Activated CD4-positive, alpha-beta memory T cell treated with anti-CD3 and anti-CD28 coated beads for 36 hours (primary cell): Measurements from ENCODE around the gene TNFRSF11A. TPM values are rescaled to one million over a fixed set of nuclear protein-coding genes. Genes with fewer than 3 reads are reported as not detected.

ENCODE experiments used
- CTCF ChIA-PET: fragments of 350-600 bp; sonication (Branson Sonifier 250); formaldehyde crosslinking; loops from one replicate; lab custom pipeline; 2021; ENCODE audit warnings: antibody characterized with exemption, inconsistent platforms; lab: Charles Lee
- POLR2A ChIA-PET: fragments of 350-600 bp; sonication (Branson Sonifier 250); formaldehyde crosslinking; loops from one replicate; lab custom pipeline; 2021; ENCODE audit warnings: antibody characterized with exemption; lab: Charles Lee
- DNase-seq: peaks from one replicate; pipeline ENCODE4 v3.0.0-alpha.2; 2020
- H3K27ac Mint-ChIP-seq: one replicate; pipeline ENCODE4 v1.8.0; 2021; ENCODE audit warnings: mixed read lengths
- H3K27me3 Mint-ChIP-seq: one replicate; pipeline ENCODE4 v1.8.0; 2021; ENCODE audit warnings: mixed read lengths
- H3K36me3 Mint-ChIP-seq: one replicate; pipeline ENCODE4 v1.8.0; 2021; ENCODE audit warnings: mixed read lengths
- H3K4me1 Mint-ChIP-seq: one replicate; pipeline ENCODE4 v1.8.0; 2021; ENCODE audit warnings: low read depth, mixed read lengths
- H3K4me3 Mint-ChIP-seq: one replicate; pipeline ENCODE4 v1.8.0; 2021; ENCODE audit warnings: mild to moderate bottlenecking, mixed read lengths
- H3K9me3 Mint-ChIP-seq: one replicate; pipeline ENCODE4 v1.8.0; 2021; ENCODE audit warnings: mixed read lengths
- intact Hi-C: fragments of 100-400 bp; cut with micrococcal nuclease; formaldehyde crosslinking; loops from one replicate; pipeline ENCODE4 v1.15.1; 2023
- total RNA-seq, 2 experiments: library from RNA; stranded (reverse); gene quantifications; one replicate each; pipeline ENCODE4 v1.2.3, GENCODE V29; 2021

TNFRSF11A gene
- total RNA-seq, 2 experiments from 2014 or later: 5.7 to 6.1 TPM

GRCh38 chr18:62289047-62289446 lies 36.1 kb upstream of the TNFRSF11A start:
- ChIA-PET POLR2A (no interaction called here), CTCF (interaction anchor here (1.2 kb wide), 1 partner anchor 137 kb away, joined by 6 read pairs; no protein-coding TSS in a partner anchor)
- no peak for DNase-seq
- Mint-ChIP-seq H3K4me1 (peaks cover 14% of the 10 kb centered on the region), H3K27ac (no peak overlapping the region), H3K36me3 (peaks cover 16% of the 10 kb centered on the region), H3K4me3 (no peak overlapping the region), H3K9me3 (no peaks in the 10 kb centered on the region), H3K27me3 (no peaks in the 10 kb centered on the region)
- intact Hi-C loops: no loop called here

- Mint-ChIP-seq H3K27ac (no peak overlapping the region), H3K36me3 (peaks cover 5% of the 10 kb centered on the region)
These were observed 31.0 kb upstream of the TNFRSF11A start for GRCh38 chr18:62294073-62294472.

GRCh38 chr18:62300359-62300963 lies 24.6 kb upstream of the TNFRSF11A start:
- H3K36me3 Mint-ChIP-seq: peaks cover 40% of the 10 kb centered on the region
- peaks cover 8% of the 10 kb centered on the region for H3K4me1 Mint-ChIP-seq
- intact Hi-C loops: no loop called here
- no peak for DNase-seq
- no peaks in the 10 kb centered on the region for H3K27me3 Mint-ChIP-seq
- no peak overlapping the region for H3K4me3 Mint-ChIP-seq
- CTCF ChIA-PET: interaction anchor here (0.5 kb wide), 1 partner anchor 286 kb away, joined by 4 read pairs; no protein-coding TSS in a partner anchor
- H3K9me3 Mint-ChIP-seq: no peaks in the 10 kb centered on the region
- no peak overlapping the region for H3K27ac Mint-ChIP-seq
- POLR2A ChIA-PET: no interaction called here

More at GRCh38 chr18:62294073-62294472, 31.0 kb upstream of the TNFRSF11A start:
- Mint-ChIP-seq H3K27me3 (no peaks in the 10 kb centered on the region), H3K4me1 (peaks cover 3% of the 10 kb centered on the region), H3K4me3 (no peak overlapping the region), H3K9me3 (no peaks in the 10 kb centered on the region)
- no peak for DNase-seq
- intact Hi-C loops: no loop called here
- ChIA-PET POLR2A (no interaction called here), CTCF (interaction anchor here (1.3 kb wide), 1 partner anchor 132 kb away, joined by 5 read pairs; no protein-coding TSS in a partner anchor)

- Mint-ChIP-seq H3K36me3 (peaks cover 40% of the 10 kb centered on the region), H3K4me1 (peaks cover 8% of the 10 kb centered on the region), H3K4me3 (no peak overlapping the region), H3K27ac (no peak overlapping the region), H3K9me3 (no peaks in the 10 kb centered on the region), H3K27me3 (no peaks in the 10 kb centered on the region)
- ChIA-PET CTCF (no interaction called here), POLR2A (no interaction called here)
- intact Hi-C loops: no loop called here
- no peak for DNase-seq
These were observed 23.8 kb upstream of the TNFRSF11A start for GRCh38 chr18:62301322-62301721.

- Mint-ChIP-seq H3K4me3 (no peak overlapping the region), H3K4me1 (no peaks in the 10 kb centered on the region), H3K36me3 (peaks cover 6% of the 10 kb centered on the region), H3K27ac (no peak overlapping the region), H3K27me3 (peaks cover 2% of the 10 kb centered on the region), H3K9me3 (no peaks in the 10 kb centered on the region)
- ChIA-PET CTCF (interaction anchor here (0.8 to 1.4 kb wide), 2 partner anchors 12 to 272 kb away, joined by 3 read pairs; partner anchors contain the start of gene TNFRSF11A), POLR2A (no interaction called here)
- DNase-seq: no peak
- intact Hi-C loops: no loop called here
These were observed 12.3 kb upstream of the TNFRSF11A start for GRCh38 chr18:62312851-62313250.

GRCh38 chr18:62318228-62319180 lies 6.6 kb upstream of the TNFRSF11A start:
- Mint-ChIP-seq H3K27me3 (peaks cover 20% of the 10 kb centered on the region), H3K36me3 (no peaks in the 10 kb centered on the region), H3K4me3 (no peak overlapping the region), H3K4me1 (no peaks in the 10 kb centered on the region), H3K27ac (no peak overlapping the region), H3K9me3 (no peaks in the 10 kb centered on the region)
- intact Hi-C loops: no loop called here
- ChIA-PET CTCF (no interaction called here), POLR2A (no interaction called here)
- no peak for DNase-seq

- intact Hi-C loops: no loop called here
- H3K36me3 Mint-ChIP-seq: no peaks in the 10 kb centered on the region
- H3K4me1 Mint-ChIP-seq: peaks cover 10% of the 10 kb centered on the region
- H3K27me3 Mint-ChIP-seq: peaks cover 35% of the 10 kb centered on the region
- ChIA-PET CTCF (no interaction called here), POLR2A (no interaction called here)
- H3K9me3 Mint-ChIP-seq: no peaks in the 10 kb centered on the region
- no peak overlapping the region for H3K27ac Mint-ChIP-seq
- no peak overlapping the region for H3K4me3 Mint-ChIP-seq
- no peak for DNase-seq
These were observed 3.9 kb upstream of the TNFRSF11A start for GRCh38 chr18:62321201-62321600.

- peaks cover 53% of the 10 kb centered on the region for H3K27me3 Mint-ChIP-seq
- DNase-seq: no peak
- no peaks in the 10 kb centered on the region for H3K36me3 Mint-ChIP-seq
- POLR2A ChIA-PET: interaction anchor here (0.7 kb wide), 1 partner anchor 199 kb away, joined by 3 read pairs; the partner anchor contains the start of gene ZCCHC2
- H3K4me1 Mint-ChIP-seq: peaks cover 15% of the 10 kb centered on the region
- intact Hi-C loops: loop anchor here (2.0 kb wide), 2 partner anchors 73 to 261 kb away; no protein-coding TSS in a partner anchor
- CTCF ChIA-PET: interaction anchor here (0.6 to 1.8 kb wide), 3 partner anchors 8 to 1628 kb away, joined by 3 to 8 read pairs (median 4); no protein-coding TSS in a partner anchor
- H3K4me3 Mint-ChIP-seq: no peak overlapping the region
- H3K27ac Mint-ChIP-seq: no peak overlapping the region
- H3K9me3 Mint-ChIP-seq: no peaks in the 10 kb centered on the region
These were observed 1.5 kb upstream of the TNFRSF11A start for GRCh38 chr18:62323483-62324180.

GRCh38 chr18:62324181-62324828 lies 805 bp upstream of the TNFRSF11A start:
- Mint-ChIP-seq H3K4me1 (peaks cover 19% of the 10 kb centered on the region), H3K36me3 (no peaks in the 10 kb centered on the region), H3K9me3 (no peaks in the 10 kb centered on the region), H3K27ac (no peak overlapping the region), H3K27me3 (peaks cover 59% of the 10 kb centered on the region), H3K4me3 (peak overlapping the region; percentile 63)
- no peak for DNase-seq
- CTCF ChIA-PET: interaction anchor here (0.7 to 1.8 kb wide), 5 partner anchors 9 to 1627 kb away, joined by 3 to 8 read pairs (median 3); no protein-coding TSS in a partner anchor
- intact Hi-C loops: loop anchor here (2.0 kb wide), 2 partner anchors 72 to 260 kb away; no protein-coding TSS in a partner anchor
- POLR2A ChIA-PET: no interaction called here

- peak; percentile 37 for DNase-seq
- Mint-ChIP-seq H3K4me1 (peaks cover 32% of the 10 kb centered on the region), H3K36me3 (no peaks in the 10 kb centered on the region), H3K9me3 (no peaks in the 10 kb centered on the region), H3K27ac (peak overlapping the region; percentile 46), H3K27me3 (peaks cover 72% of the 10 kb centered on the region), H3K4me3 (peak overlapping the region; percentile 79)
- POLR2A ChIA-PET: no interaction called here
- intact Hi-C loops: loop anchor here (1.0 to 5.0 kb wide), 7 partner anchors 13 to 391 kb away; partner anchors contain the start of gene PHLPP1
- CTCF ChIA-PET: no interaction called here
These were observed 916 bp downstream of the TNFRSF11A start for GRCh38 chr18:62325806-62326645.
